Endothelial cell of umbilical vein (primary cell): ENCODE measurements around the gene ZNF837. TPM values are rescaled to one million over a fixed set of nuclear protein-coding genes. Genes with fewer than 3 reads are reported as not detected.

Experiments used
- BruUV-seq: library from RNA; stranded (reverse); fragments of 400-500 nt; replicated peaks from 2 replicates; lab custom pipeline; 2021; lab: Mats Ljungman, UMichigan
- CTCF ChIA-PET: fragments of 300-600, 350-600 bp; sonication (Branson Sonifier 250); formaldehyde crosslinking; loops from one replicate; lab custom pipeline; 2021; ENCODE audit warnings: antibody characterized with exemption, inconsistent platforms; lab: Charles Lee
- POLR2A ChIA-PET: fragments of 300-600, 350-600 bp; sonication (Branson Sonifier 250); formaldehyde crosslinking; loops from one replicate; lab custom pipeline; 2021; ENCODE audit warnings: antibody characterized with exemption, inconsistent platforms; lab: Charles Lee
- DNase-seq: peaks from one replicate; pipeline ENCODE4 v3.0.0-alpha.2; 2011; ENCODE audit warnings: low read depth, low spot score
- FAIRE-seq: peaks from 2 replicates; lab custom pipeline; 2011; peaks lifted over from hg19 to GRCh38; lab: Jason Lieb, UNC
- H2AFZ ChIP-seq: 2 replicates; pipeline ENCODE4 v1.6.0; 2012; ENCODE audit warnings: low read depth, low read length, control low read depth, inconsistent platforms
- H3K27ac ChIP-seq: 2 replicates; pipeline ENCODE4 v1.5.1; 2011; ENCODE audit warnings: low read depth, mild to moderate bottlenecking, control low read depth, low read length, moderate library complexity; ENCODE audit not compliant: insufficient read depth
- H3K27me3 ChIP-seq, 2 experiments: 2 replicates each; pipeline versions ENCODE4 v1.6.0 to v1.6.1; 2011; ENCODE audit warnings: low read length in 2 of 2, mixed read lengths in 1 of 2; ENCODE audit not compliant: control insufficient read depth in 2 of 2, insufficient read depth in 2 of 2
- H3K36me3 ChIP-seq, 2 experiments: 2 replicates in 1 of 2; 3 replicates in 1 of 2; pipeline ENCODE4 v1.5.1; 2011; ENCODE audit warnings: low read length in 2 of 2, mild to moderate bottlenecking in 1 of 2, moderate library complexity in 1 of 2; ENCODE audit not compliant: control insufficient read depth in 2 of 2, insufficient read depth in 2 of 2; ENCODE audit errors: extremely low read depth in 1 of 2
- H3K4me1 ChIP-seq: 3 replicates; pipeline ENCODE4 v1.5.1; 2011; ENCODE audit warnings: mild to moderate bottlenecking, low read length; ENCODE audit not compliant: control insufficient read depth, insufficient read depth; ENCODE audit errors: extremely low read depth
- H3K4me2 ChIP-seq: 2 replicates; pipeline ENCODE4 v1.6.1; 2011; ENCODE audit warnings: low read length, control low read depth, mixed read lengths; ENCODE audit not compliant: insufficient read depth
- H3K4me3 ChIP-seq, 3 experiments: fragments of 200-600 bp in 1 of 3; sonication (generic), shearing (Covaris generic) in 1 of 3; replicated peaks in 1 of 3; 2 replicates each; pipeline ENCODE4 v1.5.1; 2011 to 2016; ENCODE audit warnings: control low read depth in 3 of 3, low read length in 3 of 3, mild to moderate bottlenecking in 2 of 3, inconsistent platforms in 1 of 3, low read depth in 1 of 3, moderate library complexity in 1 of 3; ENCODE audit not compliant: insufficient read depth in 1 of 3
- H3K79me2 ChIP-seq: 2 replicates; pipeline ENCODE4 v1.6.0; 2012; ENCODE audit warnings: low read length, inconsistent platforms; ENCODE audit not compliant: control insufficient read depth, insufficient read depth
- H3K9ac ChIP-seq: replicated peaks from 2 replicates; pipeline ENCODE3; 2011; ENCODE audit warnings: low read length, control low read depth; ENCODE audit not compliant: insufficient read depth; ENCODE audit errors: extremely low read depth
- H3K9me1 ChIP-seq: replicated peaks from 3 replicates; pipeline ENCODE4 v1.6.0; 2011; ENCODE audit warnings: mild to moderate bottlenecking, low read length; ENCODE audit not compliant: control insufficient read depth, insufficient read depth; ENCODE audit errors: extremely low read depth
- H3K9me3 ChIP-seq: replicated peaks from 2 replicates; pipeline ENCODE4 v1.5.1; 2012; ENCODE audit warnings: low read length, inconsistent platforms; ENCODE audit not compliant: control insufficient read depth, insufficient read depth
- H4K20me1 ChIP-seq: replicated peaks from 2 replicates; pipeline ENCODE3; 2011; ENCODE audit warnings: mild to moderate bottlenecking, low read length; ENCODE audit not compliant: control insufficient read depth, insufficient read depth; ENCODE audit errors: extremely low read depth
- EZH2 ChIP-seq: IDR thresholded peaks from 2 replicates; pipeline ENCODE4 v1.6.1; 2012; ENCODE audit warnings: borderline replicate concordance, low read depth, mild to moderate bottlenecking, moderate library complexity, low read length, inconsistent platforms; ENCODE audit not compliant: severe bottlenecking
- FOS ChIP-seq: IDR thresholded peaks from 2 replicates; pipeline ENCODE4 v1.6.1; 2011; ENCODE audit warnings: mild to moderate bottlenecking, low read length, moderate library complexity, borderline replicate concordance; ENCODE audit not compliant: insufficient read depth
- GATA2 ChIP-seq: IDR thresholded peaks from 2 replicates; pipeline ENCODE4 v1.7.0; 2011; ENCODE audit warnings: low read depth, mild to moderate bottlenecking, moderate library complexity, mixed read lengths, low read length; ENCODE audit not compliant: insufficient read length, insufficient read depth
- JUN ChIP-seq: IDR thresholded peaks from 2 replicates; pipeline ENCODE4 v1.6.1; 2011; ENCODE audit warnings: borderline replicate concordance, low read depth; ENCODE audit not compliant: insufficient read length, insufficient read depth
- MYC ChIP-seq: IDR thresholded peaks from one replicate; pipeline ENCODE4 v1.6.1; 2011; ENCODE audit warnings: mild to moderate bottlenecking, low read depth, low read length
- POLR2A ChIP-seq: IDR thresholded peaks from 2 replicates; pipeline ENCODE4 v1.6.1; 2012; ENCODE audit warnings: low read depth, mild to moderate bottlenecking, control low read depth, low read length
- POLR2AphosphoS5 ChIP-seq: IDR thresholded peaks from 2 replicates; pipeline ENCODE4 v1.6.1; 2012; ENCODE audit warnings: low read depth, mild to moderate bottlenecking, control low read depth, low read length, moderate library complexity; ENCODE audit not compliant: insufficient read depth
- dilution Hi-C: fragments of 300-500 bp; cut with MboI; formaldehyde crosslinking; loops from one replicate; pipeline ENCODE4 v1.15.0; 2019; ENCODE audit warnings: low sequenced_read_pairs; ENCODE audit not compliant: extremely low pct_ligation_motif_present
- intact Hi-C: fragments of 100-400 bp; cut with micrococcal nuclease; formaldehyde crosslinking; loops from one replicate; pipeline ENCODE4 v1.10.0; 2022
- polyA plus RNA-seq, 4 experiments: library from polyadenylated mRNA; depleted of rRNA in 3 of 4; stranded (reverse) in 3 of 4; unstranded in 1 of 4; fragments of >200 nt; gene quantifications; 2 replicates each; pipeline versions ENCODE4 v1.2.1 to v1.2.3, GENCODE V29; 2011 to 2012; ENCODE audit warnings: missing spikeins in 1 of 4
- total RNA-seq: library from RNA; stranded (reverse); gene quantifications from 2 replicates; pipeline ENCODE4 v1.2.3, GENCODE V29; 2021
- TF ChIP-seq, protein P1 (sequence below), 2 donors: IDR thresholded peaks; 1 replicate in 1 of 2; 2 replicates in 1 of 2; pipeline ENCODE4 v1.5.1; 2011; ENCODE audit warnings: low read length in 2 of 2, mild to moderate bottlenecking in 2 of 2, moderate library complexity in 2 of 2, control low read depth in 1 of 2, inconsistent platforms in 1 of 2, low read depth in 1 of 2; ENCODE audit not compliant: insufficient read depth in 1 of 2; ENCODE audit errors: extremely low read depth in 1 of 2
- TF ChIP-seq, protein P2 (sequence below): IDR thresholded peaks from 2 replicates; pipeline ENCODE4 v1.6.1; 2011; ENCODE audit not compliant: insufficient read depth, insufficient read length

ZNF837 gene
- total and polyA plus RNA-seq, 2 donors (not counting 3 experiments of a cell fraction or from before 2014, with no cell fraction given): 1.4 to 1.6 TPM

DNA sequence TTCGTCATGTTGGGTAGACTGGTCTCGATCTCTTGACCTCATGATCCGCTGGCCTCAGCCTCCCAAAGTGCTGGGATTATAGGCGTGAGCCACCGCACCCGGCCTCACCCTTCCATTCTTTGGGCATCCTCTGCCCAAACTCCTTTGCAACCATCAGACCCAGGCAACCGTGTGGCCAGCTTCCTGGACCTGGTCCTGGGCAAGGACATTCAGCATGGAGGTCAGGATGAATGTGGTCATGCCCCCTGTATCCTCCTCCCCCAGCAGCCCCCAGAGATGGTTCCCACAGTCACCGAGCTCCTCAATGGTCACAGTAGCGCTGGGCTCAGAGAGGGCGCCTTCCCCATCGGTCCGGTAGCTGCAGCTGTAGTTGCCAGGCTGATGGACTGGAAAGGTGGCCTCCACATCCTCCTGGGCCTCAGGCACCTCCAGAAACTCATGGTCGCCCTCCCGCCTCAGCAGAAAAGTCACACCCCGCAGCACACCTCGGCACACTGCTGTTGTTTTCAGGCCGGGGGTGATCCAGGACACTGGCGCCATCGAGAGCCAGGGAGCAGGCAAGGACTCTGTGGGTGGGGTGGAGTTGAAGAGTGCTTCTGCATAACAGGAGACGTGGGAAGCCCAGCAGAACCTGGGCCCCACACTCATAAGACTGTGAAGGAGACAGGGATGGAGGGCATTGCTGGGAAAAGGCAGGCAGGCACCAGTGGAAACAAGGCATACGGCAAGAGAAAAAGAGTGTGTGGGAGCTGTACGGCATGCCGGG is 28.7 kb downstream of the ZNF837 start:
- H3K79me2 ChIP-seq: no peaks in the 10 kb centered on the region
- DNase-seq: no peak
- dilution Hi-C loops: no loop called here
- intact Hi-C loops: no loop called here
- no peak overlapping the region for H3K9ac ChIP-seq
- H3K36me3 ChIP-seq: no peaks in the 10 kb centered on the region
- TF ChIP-seq, protein P1, sequence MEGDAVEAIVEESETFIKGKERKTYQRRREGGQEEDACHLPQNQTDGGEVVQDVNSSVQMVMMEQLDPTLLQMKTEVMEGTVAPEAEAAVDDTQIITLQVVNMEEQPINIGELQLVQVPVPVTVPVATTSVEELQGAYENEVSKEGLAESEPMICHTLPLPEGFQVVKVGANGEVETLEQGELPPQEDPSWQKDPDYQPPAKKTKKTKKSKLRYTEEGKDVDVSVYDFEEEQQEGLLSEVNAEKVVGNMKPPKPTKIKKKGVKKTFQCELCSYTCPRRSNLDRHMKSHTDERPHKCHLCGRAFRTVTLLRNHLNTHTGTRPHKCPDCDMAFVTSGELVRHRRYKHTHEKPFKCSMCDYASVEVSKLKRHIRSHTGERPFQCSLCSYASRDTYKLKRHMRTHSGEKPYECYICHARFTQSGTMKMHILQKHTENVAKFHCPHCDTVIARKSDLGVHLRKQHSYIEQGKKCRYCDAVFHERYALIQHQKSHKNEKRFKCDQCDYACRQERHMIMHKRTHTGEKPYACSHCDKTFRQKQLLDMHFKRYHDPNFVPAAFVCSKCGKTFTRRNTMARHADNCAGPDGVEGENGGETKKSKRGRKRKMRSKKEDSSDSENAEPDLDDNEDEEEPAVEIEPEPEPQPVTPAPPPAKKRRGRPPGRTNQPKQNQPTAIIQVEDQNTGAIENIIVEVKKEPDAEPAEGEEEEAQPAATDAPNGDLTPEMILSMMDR (IDR thresholded peaks at IDR 0.05; ENCODE audit: extremely low read depth in 1 of 2, insufficient read depth in 1 of 2, low read depth in 1 of 2, low read length in 2 of 2): no peak
- no peak for TF ChIP-seq FOS
- no peak for TF ChIP-seq MYC
- TF ChIP-seq POLR2AphosphoS5: no peak
- no peak for TF ChIP-seq EZH2
- no peak for TF ChIP-seq GATA2
- TF ChIP-seq, protein P2, sequence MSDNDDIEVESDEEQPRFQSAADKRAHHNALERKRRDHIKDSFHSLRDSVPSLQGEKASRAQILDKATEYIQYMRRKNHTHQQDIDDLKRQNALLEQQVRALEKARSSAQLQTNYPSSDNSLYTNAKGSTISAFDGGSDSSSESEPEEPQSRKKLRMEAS: no peak
- TF ChIP-seq JUN: no peak
- no peak for TF ChIP-seq POLR2A
- no peaks in the 10 kb centered on the region for H3K9me3 ChIP-seq
- no peaks in the 10 kb centered on the region for H3K9me1 ChIP-seq
- no peaks in the 10 kb centered on the region for H4K20me1 ChIP-seq
- CTCF ChIA-PET: no interaction called here
- no peak overlapping the region for H3K4me3 ChIP-seq
- H3K4me2 ChIP-seq: no peak overlapping the region
- no peak for FAIRE-seq
- H3K4me1 ChIP-seq: peaks cover 10% of the 10 kb centered on the region
- peaks cover 25 to 52% of the 10 kb centered on the region in 2 experiments for H3K27me3 ChIP-seq
- no peak overlapping the region for H2AFZ ChIP-seq
- no peak overlapping the region for H3K27ac ChIP-seq
- BruUV-seq: no TSS peak
- POLR2A ChIA-PET: no interaction called here
